Measurements from ENCODE around the gene JAZF1. TPM values are rescaled to one million over a fixed set of nuclear protein-coding genes. Genes with fewer than 3 reads are reported as not detected.

JAZF1 gene
- polyA plus RNA-seq, 3 donors: 12.1 to 18.1 (median 17.2) TPM

- Histone ChIP-seq H3K27ac (ENCODE audit: low read depth in 1 of 2, low read length in 2 of 2) (no peak overlapping the region), H3K27me3 (ENCODE audit: control insufficient read depth in 2 of 2, insufficient read depth in 2 of 2, low read length in 2 of 2) (no peaks in the 10 kb centered on the region), H3K79me2 (ENCODE audit: insufficient read depth, low read length) (peaks cover 4% of the 10 kb centered on the region), H3K9ac (ENCODE audit: insufficient read depth, low read length, poor library complexity, severe bottlenecking) (no peak overlapping the region), H2AFZ (ENCODE audit: insufficient read depth, low read depth, low read length, poor library complexity, severe bottlenecking) (no peak overlapping the region), H3K4me3 (replicated peaks in 1 of 3; ENCODE audit: low read depth in 2 of 3, low read length in 3 of 3) (no peak overlapping the region), H3K36me3 (replicated peaks in 1 of 2; ENCODE audit: control insufficient read depth in 1 of 2, insufficient read depth in 2 of 2, low read length in 2 of 2) (no peaks in the 10 kb centered on the region), H3K4me1 (ENCODE audit: control insufficient read depth in 1 of 2, insufficient read depth in 2 of 2, low read length in 2 of 2) (no peaks in the 10 kb centered on the region), H3K9me3 (replicated peaks in 1 of 2; ENCODE audit: control insufficient read depth in 1 of 2, insufficient read depth in 1 of 2, low read length in 2 of 2) (no peaks in the 10 kb centered on the region), H3K4me2 (replicated peaks; ENCODE audit: extremely low read depth, low read length, poor library complexity, severe bottlenecking) (no peak overlapping the region), H4K20me1 (ENCODE audit: insufficient read depth, low read length) (peaks cover 86% of the 10 kb centered on the region)
- Mint-ChIP-seq H3K4me3 (no peak overlapping the region), H3K27me3 (ENCODE audit: low read depth in 3 of 3) (peaks cover 0 to 5% (median 4%) of the 10 kb centered on the region in 3 donors), H3K4me1 (peaks cover 7% of the 10 kb centered on the region), H3K36me3 (peaks cover 4 to 9% of the 10 kb centered on the region in 2 donors), H3K9me3 (peaks cover 0 to 2% (median 0%) of the 10 kb centered on the region in 7 donors), H3K27ac (no peak overlapping the region)
- no peak for TF ChIP-seq CTCF (IDR thresholded peaks at IDR 0.05)
- intact Hi-C loops (cut with micrococcal nuclease): no loop called here
- DNase-seq: no peak
- WGBS (ENCODE audit: insufficient coverage): no CpG with 5 or more reads among the region's 2 CpGs
Observed at GRCh38 chr7:28048694-28049093, 131.9 kb downstream of the JAZF1 start.

- no peaks in the 10 kb centered on the region for H3K27me3 ChIP-seq (ENCODE audit: control insufficient read depth in 2 of 2, insufficient read depth in 2 of 2, low read length in 2 of 2)
- no peak overlapping the region for H3K4me2 ChIP-seq (replicated peaks; ENCODE audit: extremely low read depth, low read length, poor library complexity, severe bottlenecking)
- Mint-ChIP-seq H3K4me3 (no peak overlapping the region), H3K4me1 (peaks cover 5% of the 10 kb centered on the region), H3K36me3 (peaks cover 10 to 20% of the 10 kb centered on the region in 2 donors), H3K27me3 (ENCODE audit: low read depth in 3 of 3) (peaks cover 0 to 4% (median 3%) of the 10 kb centered on the region in 3 donors), H3K9me3 (peaks cover 0 to 2% (median 0%) of the 10 kb centered on the region in 7 donors), H3K27ac (no peak overlapping the region)
- intact Hi-C loops (cut with micrococcal nuclease): no loop called here
- H3K4me1 ChIP-seq (ENCODE audit: control insufficient read depth in 1 of 2, insufficient read depth in 2 of 2, low read length in 2 of 2): no peaks in the 10 kb centered on the region
- peaks cover 87% of the 10 kb centered on the region for H4K20me1 ChIP-seq (ENCODE audit: insufficient read depth, low read length)
- H3K27ac ChIP-seq (ENCODE audit: low read depth in 1 of 2, low read length in 2 of 2): no peak overlapping the region
- TF ChIP-seq CTCF (IDR thresholded peaks at IDR 0.05): no peak
- no peak overlapping the region for H3K4me3 ChIP-seq (replicated peaks in 1 of 3; ENCODE audit: low read depth in 2 of 3, low read length in 3 of 3)
- H3K36me3 ChIP-seq (replicated peaks in 1 of 2; ENCODE audit: control insufficient read depth in 1 of 2, insufficient read depth in 2 of 2, low read length in 2 of 2): no peaks in the 10 kb centered on the region
- no peak overlapping the region for H2AFZ ChIP-seq (ENCODE audit: insufficient read depth, low read depth, low read length, poor library complexity, severe bottlenecking)
- no peak for DNase-seq
- 100% methylated on average over 2 of the region's 2 CpGs for WGBS (ENCODE audit: insufficient coverage)
- no peaks in the 10 kb centered on the region for H3K79me2 ChIP-seq (ENCODE audit: insufficient read depth, low read length)
- H3K9ac ChIP-seq (ENCODE audit: insufficient read depth, low read length, poor library complexity, severe bottlenecking): no peak overlapping the region
- H3K9me3 ChIP-seq (replicated peaks in 1 of 2; ENCODE audit: control insufficient read depth in 1 of 2, insufficient read depth in 1 of 2, low read length in 2 of 2): no peaks in the 10 kb centered on the region
Observed at GRCh38 chr7:28046035-28046434, 134.6 kb downstream of the JAZF1 start.
